ENCODE data around the gene DDC.

The DDC gene

GRCh38 chr7:50422858-50423257, 142.3 kb downstream of the DDC start:
- H3K36me3 ChIP-seq (ENCODE audit: insufficient read depth, low read length) = no peaks in the 10 kb centered on the region
- H3K9me3 ChIP-seq (ENCODE audit: insufficient read depth, low read depth, low read length) = no peaks in the 10 kb centered on the region
- no peaks in the 10 kb centered on the region for H3K27me3 ChIP-seq (ENCODE audit: insufficient read depth, low read length, poor library complexity, severe bottlenecking)
- H3K79me2 ChIP-seq (ENCODE audit: insufficient read depth, low read length) = no peaks in the 10 kb centered on the region
- TF ChIP-seq EZH2phosphoT487 (IDR thresholded peaks at IDR 0.05; ENCODE audit: borderline replicate concordance) (no peak), CTCF (conservative IDR thresholded peaks at IDR 0.05; ENCODE audit: low read length) (no peak)
- H2AFZ ChIP-seq (ENCODE audit: low read length) = no peak overlapping the region
- H3K4me2 ChIP-seq (ENCODE audit: low read depth, low read length, poor library complexity, severe bottlenecking) = no peak overlapping the region
- H3K4me3 ChIP-seq (ENCODE audit: low read length, poor library complexity, severe bottlenecking) = no peak overlapping the region
- H3F3A ChIP-seq (ENCODE audit: low read depth) = no peaks in the 10 kb centered on the region
- no peaks in the 10 kb centered on the region for H4K20me1 ChIP-seq (ENCODE audit: insufficient read depth, low read length, poor library complexity, severe bottlenecking)
- no peak overlapping the region for H3K9ac ChIP-seq (ENCODE audit: low read depth, low read length, poor library complexity, severe bottlenecking)
- H3K4me1 ChIP-seq (ENCODE audit: insufficient read depth, low read length, poor library complexity, severe bottlenecking) = no peaks in the 10 kb centered on the region
- no peaks in the 10 kb centered on the region for H3K9me2 ChIP-seq (replicated peaks; ENCODE audit: low read depth, low read length)

GRCh38 chr7:50421043-50421442, 144.2 kb downstream of the DDC start:
- H3K9me3 ChIP-seq (ENCODE audit: insufficient read depth, low read depth, low read length) = no peaks in the 10 kb centered on the region
- no peaks in the 10 kb centered on the region for H4K20me1 ChIP-seq (ENCODE audit: insufficient read depth, low read length, poor library complexity, severe bottlenecking)
- no peaks in the 10 kb centered on the region for H3K79me2 ChIP-seq (ENCODE audit: insufficient read depth, low read length)
- TF ChIP-seq CTCF (conservative IDR thresholded peaks at IDR 0.05; ENCODE audit: low read length) (no peak), EZH2phosphoT487 (IDR thresholded peaks at IDR 0.05; ENCODE audit: borderline replicate concordance) (no peak)
- no peak overlapping the region for H3K9ac ChIP-seq (ENCODE audit: low read depth, low read length, poor library complexity, severe bottlenecking)
- H3K4me1 ChIP-seq (ENCODE audit: insufficient read depth, low read length, poor library complexity, severe bottlenecking) = no peaks in the 10 kb centered on the region
- H3K4me2 ChIP-seq (ENCODE audit: low read depth, low read length, poor library complexity, severe bottlenecking) = no peak overlapping the region
- no peak overlapping the region for H3K4me3 ChIP-seq (ENCODE audit: low read length, poor library complexity, severe bottlenecking)
- no peak overlapping the region for H2AFZ ChIP-seq (ENCODE audit: low read length)
- no peaks in the 10 kb centered on the region for H3K9me2 ChIP-seq (replicated peaks; ENCODE audit: low read depth, low read length)
- H3K27me3 ChIP-seq (ENCODE audit: insufficient read depth, low read length, poor library complexity, severe bottlenecking) = no peaks in the 10 kb centered on the region
- no peaks in the 10 kb centered on the region for H3F3A ChIP-seq (ENCODE audit: low read depth)
- no peaks in the 10 kb centered on the region for H3K36me3 ChIP-seq (ENCODE audit: insufficient read depth, low read length)

- no peak for TF ChIP-seq CTCF (conservative IDR thresholded peaks at IDR 0.05; ENCODE audit: low read length)
- TF ChIP-seq EZH2phosphoT487 (IDR thresholded peaks at IDR 0.05; ENCODE audit: borderline replicate concordance) = no peak
- Histone ChIP-seq H3K9me2 (replicated peaks; ENCODE audit: low read depth, low read length) (no peaks in the 10 kb centered on the region), H3K4me2 (ENCODE audit: low read depth, low read length, poor library complexity, severe bottlenecking) (no peak overlapping the region), H3F3A (ENCODE audit: low read depth) (no peaks in the 10 kb centered on the region), H3K36me3 (ENCODE audit: insufficient read depth, low read length) (no peaks in the 10 kb centered on the region), H3K9me3 (ENCODE audit: insufficient read depth, low read depth, low read length) (no peaks in the 10 kb centered on the region), H3K79me2 (ENCODE audit: insufficient read depth, low read length) (no peaks in the 10 kb centered on the region), H3K4me1 (ENCODE audit: insufficient read depth, low read length, poor library complexity, severe bottlenecking) (no peaks in the 10 kb centered on the region), H4K20me1 (ENCODE audit: insufficient read depth, low read length, poor library complexity, severe bottlenecking) (no peaks in the 10 kb centered on the region), H3K4me3 (ENCODE audit: low read length, poor library complexity, severe bottlenecking) (no peak overlapping the region), H3K9ac (ENCODE audit: low read depth, low read length, poor library complexity, severe bottlenecking) (no peak overlapping the region), H3K27me3 (ENCODE audit: insufficient read depth, low read length, poor library complexity, severe bottlenecking) (no peaks in the 10 kb centered on the region), H2AFZ (ENCODE audit: low read length) (no peak overlapping the region)
Measured at GRCh38 chr7:50418526-50419290, 146.5 kb downstream of the DDC start.

All from Loucy (cell line).